Tibial artery (tissue), 4 donors: ENCODE measurements around the gene HPCAL4.

ENCODE experiments used
- DNase-seq, 2 donors: peaks; one replicate each; pipeline ENCODE4 v3.0.0-alpha.2; 2019
- H3K27ac ChIP-seq, 2 donors: fragments of 200-600 bp; sonication (generic) in 1 of 2; 1 replicate in 1 of 2; 2 replicates in 1 of 2; pipeline ENCODE4 v1.5.1; 2018 to 2019; ENCODE audit warnings: mild to moderate bottlenecking in 1 of 2
- H3K27me3 ChIP-seq, 2 donors: fragments of 200-600 bp; sonication (generic) in 1 of 2; one replicate each; pipeline versions ENCODE4 v1.5.1 to v1.6.0; 2016 to 2019
- H3K36me3 ChIP-seq, 3 donors: fragments of 200-600 bp; sonication (generic) in 2 of 3; one replicate each; pipeline ENCODE4 v1.5.1; 2016 to 2019; ENCODE audit warnings: mild to moderate bottlenecking in 2 of 3
- H3K4me1 ChIP-seq, 4 donors: fragments of 200-600 bp; sonication (generic) in 2 of 4; 1 replicate in 3 of 4; 2 replicates in 1 of 4; pipeline ENCODE4 v1.5.1; 2016 to 2019
- H3K4me3 ChIP-seq, 2 donors: fragments of 200-600 bp; sonication (generic) in 1 of 2; 1 replicate in 1 of 2; 2 replicates in 1 of 2; pipeline ENCODE4 v1.5.1; 2018 to 2019; ENCODE audit warnings: mild to moderate bottlenecking in 2 of 2
- H3K9me3 ChIP-seq, 3 donors: fragments of 200-600 bp; sonication (generic) in 1 of 3; one replicate each; pipeline ENCODE4 v1.5.1; 2016 to 2019
- CTCF ChIP-seq, 2 experiments: fragments of 200-600 bp in 1 of 2; fragments of 450-650 bp in 1 of 2; IDR thresholded peaks; one replicate each; pipeline ENCODE4 v1.5.1; 2017 to 2019; ENCODE audit warnings: antibody characterized with exemption in 2 of 2, mild to moderate bottlenecking in 1 of 2, moderate library complexity in 1 of 2
- intact Hi-C: fragments of 100-400 bp; cut with DNase I; formaldehyde crosslinking; loops from one replicate; pipeline ENCODE4 v1.15.0; 2023; ENCODE audit warnings: low total_unique reads

The HPCAL4 gene

GRCh38 chr1:39635871-39636210, 55.4 kb downstream of the HPCAL4 start:
- intact Hi-C loops, result no loop called here
- Histone ChIP-seq H3K27me3 (no peaks in the 10 kb centered on the region), H3K4me1 (peaks cover 0 to 82% (median 43%) of the 10 kb centered on the region in 4 donors), H3K4me3 (peak overlapping the region; percentile 74 to 91), H3K27ac (peak overlapping the region; percentile 96 to 97), H3K9me3 (no peaks in the 10 kb centered on the region), H3K36me3 (peaks cover 15 to 16% (median 15%) of the 10 kb centered on the region in 3 donors)
- TF ChIP-seq CTCF (IDR thresholded peaks at IDR 0.05), result no peak
- no peak for DNase-seq

- DNase-seq, result peak; percentile 54 to 92
- Histone ChIP-seq H3K4me1 (peaks cover 0 to 77% (median 41%) of the 10 kb centered on the region in 4 donors), H3K36me3 (peaks cover 20 to 21% (median 20%) of the 10 kb centered on the region in 3 donors), H3K27me3 (no peaks in the 10 kb centered on the region), H3K4me3 (peak overlapping the region; percentile 74 to 91), H3K9me3 (no peaks in the 10 kb centered on the region), H3K27ac (peak overlapping the region; percentile 96 to 97)
- intact Hi-C loops, result no loop called here
- no peak for TF ChIP-seq CTCF (IDR thresholded peaks at IDR 0.05)
Measured at GRCh38 chr1:39635205-39635870, 55.9 kb downstream of the HPCAL4 start.

- peak overlapping the region; percentile 96 to 97 for H3K27ac ChIP-seq
- peaks cover 30 to 39% (median 38%) of the 10 kb centered on the region in 3 donors for H3K36me3 ChIP-seq
- H3K9me3 ChIP-seq, result no peaks in the 10 kb centered on the region
- H3K27me3 ChIP-seq, result no peaks in the 10 kb centered on the region
- H3K4me3 ChIP-seq, result peak overlapping the region; percentile 52 to 91
- peaks cover 0 to 70% (median 36%) of the 10 kb centered on the region in 4 donors for H3K4me1 ChIP-seq
- no peak for TF ChIP-seq CTCF (IDR thresholded peaks at IDR 0.05)
- intact Hi-C loops, result no loop called here
- DNase-seq, result no peak
Measured at GRCh38 chr1:39633422-39633821, 57.8 kb downstream of the HPCAL4 start.

- Histone ChIP-seq H3K9me3 (no peaks in the 10 kb centered on the region), H3K27ac (peak overlapping the region; percentile 96 to 97), H3K36me3 (peaks cover 36 to 45% (median 43%) of the 10 kb centered on the region in 3 donors), H3K4me1 (peaks cover 0 to 70% (median 36%) of the 10 kb centered on the region in 4 donors), H3K27me3 (no peaks in the 10 kb centered on the region), H3K4me3 (peak overlapping the region; percentile 52 to 91)
- no peak for TF ChIP-seq CTCF (IDR thresholded peaks at IDR 0.05)
- intact Hi-C loops, result no loop called here
- DNase-seq, result peak; percentile 69 to 91
Measured at GRCh38 chr1:39632682-39633417, 58.4 kb downstream of the HPCAL4 start.

- H3K4me1 ChIP-seq, result peaks cover 0 to 70% (median 37%) of the 10 kb centered on the region in 4 donors
- H3K27ac ChIP-seq, result peak overlapping the region; percentile 96 to 97
- intact Hi-C loops, result no loop called here
- H3K4me3 ChIP-seq, result peak overlapping the region; percentile 52 to 91
- H3K9me3 ChIP-seq, result no peaks in the 10 kb centered on the region
- DNase-seq, result no peak
- no peaks in the 10 kb centered on the region for H3K27me3 ChIP-seq
- no peak for TF ChIP-seq CTCF (IDR thresholded peaks at IDR 0.05)
- H3K36me3 ChIP-seq, result peaks cover 41 to 51% (median 48%) of the 10 kb centered on the region in 3 donors
Measured at GRCh38 chr1:39632323-39632681, 58.9 kb downstream of the HPCAL4 start.
